Stimulated activated CD4-positive, alpha-beta T cell treated with anti-CD3 and anti-CD28 coated beads, Interleukin-1b, Interleukin-23, amount 100 ng/mL, for 4 hours (primary cell): Measurements from ENCODE around the gene HEPHL1.

Experiments used
- DNase-seq, 2 donors: peaks; one replicate each; pipeline ENCODE4 v3.0.0-alpha.2; 2020; ENCODE audit warnings: low read depth in 2 of 2

Gene HEPHL1

GRCh38 chr11:94024547-94024946 lies 3.4 kb downstream of the HEPHL1 start:
- no peak for DNase-seq

- DNase-seq = no peak
Observed at GRCh38 chr11:94025690-94026394, 4.7 kb downstream of the HEPHL1 start.

GRCh38 chr11:94027210-94027609 lies 6.1 kb downstream of the HEPHL1 start:
- DNase-seq = no peak

GRCh38 chr11:94028436-94028835 lies 7.3 kb downstream of the HEPHL1 start:
- no peak for DNase-seq

- no peak for DNase-seq
Observed at GRCh38 chr11:94030059-94030458, 8.9 kb downstream of the HEPHL1 start.

- no peak for DNase-seq
Observed at GRCh38 chr11:94031625-94032024, 10.5 kb downstream of the HEPHL1 start.

GRCh38 chr11:94032066-94032465 lies 10.9 kb downstream of the HEPHL1 start:
- no peak for DNase-seq

- DNase-seq = no peak
Observed at GRCh38 chr11:94032725-94033124, 11.6 kb downstream of the HEPHL1 start.

- no peak for DNase-seq
Observed at GRCh38 chr11:94034207-94034606, 13.1 kb downstream of the HEPHL1 start.

GRCh38 chr11:94036096-94036495 lies 14.9 kb downstream of the HEPHL1 start:
- DNase-seq = no peak

GRCh38 chr11:94043241-94043640 lies 22.1 kb downstream of the HEPHL1 start:
- DNase-seq = no peak

- no peak for DNase-seq
Observed at GRCh38 chr11:94046796-94047195, 25.6 kb downstream of the HEPHL1 start.

- DNase-seq = no peak
Observed at GRCh38 chr11:94048032-94048709, 27.0 kb downstream of the HEPHL1 start.

GRCh38 chr11:94049351-94049750 lies 28.2 kb downstream of the HEPHL1 start:
- no peak for DNase-seq

- no peak for DNase-seq
Observed at GRCh38 chr11:94058630-94059029, 37.5 kb downstream of the HEPHL1 start.

GRCh38 chr11:94059065-94059464 lies 37.9 kb downstream of the HEPHL1 start:
- DNase-seq = no peak

GRCh38 chr11:94060401-94060800 lies 39.2 kb downstream of the HEPHL1 start:
- DNase-seq = no peak

- DNase-seq = no peak
Observed at GRCh38 chr11:94062360-94062759, 41.2 kb downstream of the HEPHL1 start.

- no peak for DNase-seq
Observed at GRCh38 chr11:94066901-94067429, 45.8 kb downstream of the HEPHL1 start.

GRCh38 chr11:94068764-94069163 lies 47.6 kb downstream of the HEPHL1 start:
- DNase-seq = no peak

- DNase-seq = no peak
Observed at GRCh38 chr11:94077552-94078293, 56.6 kb downstream of the HEPHL1 start.

GRCh38 chr11:94084164-94084563 lies 63.0 kb downstream of the HEPHL1 start:
- DNase-seq = no peak

GRCh38 chr11:94088906-94089305 lies 67.8 kb downstream of the HEPHL1 start:
- DNase-seq = no peak
